CD4-positive, CD25-positive, alpha-beta regulatory T cell (primary cell): ENCODE data around the gene CAMK2N1. TPM values are rescaled to one million over a fixed set of nuclear protein-coding genes. Genes with fewer than 3 reads are reported as not detected.

ENCODE experiments used
- ATAC-seq, 2 donors: fragments of 150-1000 bp; cut with Tn5 transposase; one replicate each; pipeline ENCODE4 v1.10.0; 2021; ENCODE audit warnings: low read depth in 2 of 2, moderate number of reproducible peaks in 2 of 2, moderate library complexity in 1 of 2
- DNase-seq, 3 donors: peaks; one replicate each; pipeline versions ENCODE4 v3.0.0 to v3.0.0-alpha.2; 2012 to 2022; ENCODE audit warnings: mixed read lengths in 1 of 3
- H3K27ac ChIP-seq: one replicate; pipeline ENCODE4 v1.7.0; 2013; ENCODE audit warnings: mild to moderate bottlenecking, low read length; ENCODE audit not compliant: insufficient read depth, poor library complexity, severe bottlenecking
- H3K27me3 ChIP-seq: one replicate; pipeline ENCODE4 v1.7.0; 2013; ENCODE audit warnings: low read length; ENCODE audit not compliant: control insufficient read depth, insufficient read depth
- H3K36me3 ChIP-seq: one replicate; pipeline ENCODE4 v1.7.0; 2013; ENCODE audit warnings: mild to moderate bottlenecking, low read length, moderate library complexity; ENCODE audit not compliant: control insufficient read depth, insufficient read depth
- H3K4me1 ChIP-seq: 2 replicates; pipeline ENCODE4 v1.7.0; 2013; ENCODE audit warnings: mild to moderate bottlenecking, low read length; ENCODE audit not compliant: insufficient read depth, control insufficient read depth, poor library complexity, severe bottlenecking
- H3K4me3 ChIP-seq: one replicate; pipeline ENCODE4 v1.7.0; 2013; ENCODE audit warnings: low read depth, mild to moderate bottlenecking, low read length, moderate library complexity
- H3K9me3 ChIP-seq, 2 experiments: 1 replicate in 1 of 2; 2 replicates in 1 of 2; pipeline ENCODE4 v1.7.0; 2013; ENCODE audit warnings: low read length in 2 of 2, mild to moderate bottlenecking in 1 of 2, moderate library complexity in 1 of 2; ENCODE audit not compliant: control insufficient read depth in 2 of 2
- H3K27ac Mint-ChIP-seq, 3 donors: one replicate each; pipeline ENCODE4 v1.8.0; 2020 to 2022; ENCODE audit warnings: mild to moderate bottlenecking in 3 of 3, mixed read lengths in 3 of 3, moderate library complexity in 2 of 3
- H3K27me3 Mint-ChIP-seq: one replicate; pipeline ENCODE4 v1.8.0; 2022; ENCODE audit warnings: mild to moderate bottlenecking, mixed read lengths
- H3K36me3 Mint-ChIP-seq: one replicate; pipeline ENCODE4 v1.8.0; 2020; ENCODE audit warnings: mixed read lengths
- H3K4me1 Mint-ChIP-seq, 4 donors: one replicate each; pipeline ENCODE4 v1.8.0; 2020 to 2022; ENCODE audit warnings: mixed read lengths in 4 of 4, mild to moderate bottlenecking in 1 of 4
- H3K4me3 Mint-ChIP-seq, 4 donors: one replicate each; pipeline ENCODE4 v1.8.0; 2020 to 2022; ENCODE audit warnings: mild to moderate bottlenecking in 4 of 4, mixed read lengths in 4 of 4, moderate library complexity in 3 of 4
- H3K9me3 Mint-ChIP-seq, 7 donors: one replicate each; pipeline ENCODE4 v1.8.0; 2020 to 2022; ENCODE audit warnings: mixed read lengths in 7 of 7, mild to moderate bottlenecking in 3 of 7, moderate library complexity in 2 of 7
- polyA plus RNA-seq, 4 donors: library from polyadenylated mRNA; unstranded; fragments of 300-500 nt; fragmentation: Illumina TruSeq; gene quantifications; one replicate each; pipeline ENCODE4 v1.2.3, GENCODE V29; 2021
- total RNA-seq: library from RNA; stranded (reverse); gene quantifications from one replicate; pipeline ENCODE4 v1.2.3, GENCODE V29; 2022

Gene CAMK2N1
- total and polyA plus RNA-seq, 5 donors from 2014 or later, result 0.24 to 1.7 (median 0.29) TPM

GRCh38 chr1:20465187-20465586 is 20.8 kb downstream of the CAMK2N1 start:
- Mint-ChIP-seq H3K27me3 (peaks cover 21% of the 10 kb centered on the region), H3K9me3 (peaks cover 0 to 3% (median 0%) of the 10 kb centered on the region in 7 donors), H3K36me3 (no peaks in the 10 kb centered on the region), H3K4me3 (no peak overlapping the region), H3K4me1 (peaks cover 0 to 3% (median 0%) of the 10 kb centered on the region in 4 donors), H3K27ac (no peak overlapping the region)
- Histone ChIP-seq H3K4me1 (no peaks in the 10 kb centered on the region), H3K9me3 (peaks cover 0 to 2% of the 10 kb centered on the region in 2 experiments), H3K27ac (no peak overlapping the region), H3K27me3 (peaks cover 3% of the 10 kb centered on the region), H3K36me3 (no peaks in the 10 kb centered on the region), H3K4me3 (no peak overlapping the region)
- ATAC-seq (no peak), DNase-seq (no peak)

GRCh38 chr1:20463502-20463901 is 22.5 kb downstream of the CAMK2N1 start:
- H3K27me3 Mint-ChIP-seq, result peaks cover 19% of the 10 kb centered on the region
- Histone ChIP-seq H3K9me3 (peaks cover 0 to 2% of the 10 kb centered on the region in 2 experiments), H3K27ac (no peak overlapping the region), H3K4me3 (no peak overlapping the region), H3K27me3 (peaks cover 7% of the 10 kb centered on the region), H3K36me3 (no peaks in the 10 kb centered on the region), H3K4me1 (no peaks in the 10 kb centered on the region)
- DNase-seq (no peak), ATAC-seq (no peak)
- H3K4me3 Mint-ChIP-seq, result no peak overlapping the region
- no peak overlapping the region for H3K27ac Mint-ChIP-seq
- peaks cover 0 to 5% (median 0%) of the 10 kb centered on the region in 7 donors for H3K9me3 Mint-ChIP-seq
- H3K4me1 Mint-ChIP-seq, result peaks cover 0 to 3% (median 0%) of the 10 kb centered on the region in 4 donors
- no peaks in the 10 kb centered on the region for H3K36me3 Mint-ChIP-seq

GRCh38 chr1:20462397-20462796 is 23.6 kb downstream of the CAMK2N1 start:
- no peak overlapping the region for H3K4me3 Mint-ChIP-seq
- no peak overlapping the region for H3K27ac Mint-ChIP-seq
- H3K36me3 ChIP-seq, result no peaks in the 10 kb centered on the region
- no peaks in the 10 kb centered on the region for H3K36me3 Mint-ChIP-seq
- ATAC-seq (no peak), DNase-seq (no peak)
- no peak overlapping the region for H3K4me3 ChIP-seq
- peaks cover 0 to 3% (median 0%) of the 10 kb centered on the region in 4 donors for H3K4me1 Mint-ChIP-seq
- H3K9me3 ChIP-seq, result peaks cover 0 to 2% of the 10 kb centered on the region in 2 experiments
- H3K27me3 Mint-ChIP-seq, result peaks cover 24% of the 10 kb centered on the region
- peaks cover 7% of the 10 kb centered on the region for H3K27me3 ChIP-seq
- H3K9me3 Mint-ChIP-seq, result peaks cover 0 to 5% (median 0%) of the 10 kb centered on the region in 7 donors
- no peak overlapping the region for H3K27ac ChIP-seq
- no peaks in the 10 kb centered on the region for H3K4me1 ChIP-seq

GRCh38 chr1:20458717-20459116 is 27.3 kb downstream of the CAMK2N1 start:
- DNase-seq (no peak), ATAC-seq (no peak)
- no peak overlapping the region for H3K27ac ChIP-seq
- peaks cover 0 to 2% of the 10 kb centered on the region in 2 experiments for H3K9me3 ChIP-seq
- H3K27ac Mint-ChIP-seq, result no peak overlapping the region
- no peak overlapping the region for H3K4me3 ChIP-seq
- H3K27me3 Mint-ChIP-seq, result peaks cover 16% of the 10 kb centered on the region
- H3K27me3 ChIP-seq, result peaks cover 8% of the 10 kb centered on the region
- H3K36me3 Mint-ChIP-seq, result no peaks in the 10 kb centered on the region
- peaks cover 0 to 5% (median 0%) of the 10 kb centered on the region in 7 donors for H3K9me3 Mint-ChIP-seq
- H3K4me1 ChIP-seq, result no peaks in the 10 kb centered on the region
- no peaks in the 10 kb centered on the region for H3K36me3 ChIP-seq
- no peaks in the 10 kb centered on the region for H3K4me1 Mint-ChIP-seq
- H3K4me3 Mint-ChIP-seq, result no peak overlapping the region

- Histone ChIP-seq H3K4me1 (no peaks in the 10 kb centered on the region), H3K36me3 (no peaks in the 10 kb centered on the region), H3K27ac (no peak overlapping the region), H3K4me3 (no peak overlapping the region), H3K9me3 (no peaks in the 10 kb centered on the region), H3K27me3 (peaks cover 8% of the 10 kb centered on the region)
- Mint-ChIP-seq H3K27ac (no peak overlapping the region), H3K36me3 (no peaks in the 10 kb centered on the region), H3K9me3 (peaks cover 0 to 3% (median 0%) of the 10 kb centered on the region in 7 donors), H3K4me3 (no peak overlapping the region), H3K27me3 (peaks cover 11% of the 10 kb centered on the region), H3K4me1 (no peaks in the 10 kb centered on the region)
- no peak for DNase-seq
- ATAC-seq, result no peak
Observed at GRCh38 chr1:20454004-20454403, 32.0 kb downstream of the CAMK2N1 start.

GRCh38 chr1:20449735-20450311 is 36.2 kb downstream of the CAMK2N1 start:
- Mint-ChIP-seq H3K4me3 (no peak overlapping the region), H3K36me3 (no peaks in the 10 kb centered on the region), H3K27ac (no peak overlapping the region), H3K9me3 (peaks cover 0 to 2% (median 0%) of the 10 kb centered on the region in 7 donors), H3K27me3 (no peaks in the 10 kb centered on the region), H3K4me1 (no peaks in the 10 kb centered on the region)
- H3K4me3 ChIP-seq, result no peak overlapping the region
- ATAC-seq (no peak), DNase-seq (no peak)
- no peak overlapping the region for H3K27ac ChIP-seq
- no peaks in the 10 kb centered on the region for H3K9me3 ChIP-seq
- H3K36me3 ChIP-seq, result no peaks in the 10 kb centered on the region
- no peaks in the 10 kb centered on the region for H3K4me1 ChIP-seq
- peaks cover 8% of the 10 kb centered on the region for H3K27me3 ChIP-seq

GRCh38 chr1:20448671-20449071 is 37.3 kb downstream of the CAMK2N1 start:
- peaks cover 7% of the 10 kb centered on the region for H3K27me3 ChIP-seq
- no peak overlapping the region for H3K4me3 Mint-ChIP-seq
- DNase-seq, result no peak
- no peak overlapping the region for H3K27ac Mint-ChIP-seq
- no peaks in the 10 kb centered on the region for H3K9me3 ChIP-seq
- no peak for ATAC-seq
- H3K36me3 Mint-ChIP-seq, result no peaks in the 10 kb centered on the region
- no peak overlapping the region for H3K27ac ChIP-seq
- H3K27me3 Mint-ChIP-seq, result no peaks in the 10 kb centered on the region
- no peaks in the 10 kb centered on the region for H3K36me3 ChIP-seq
- no peak overlapping the region for H3K4me3 ChIP-seq
- no peaks in the 10 kb centered on the region for H3K4me1 ChIP-seq
- H3K9me3 Mint-ChIP-seq, result peaks cover 0 to 2% (median 0%) of the 10 kb centered on the region in 7 donors
- no peaks in the 10 kb centered on the region for H3K4me1 Mint-ChIP-seq

DNA sequence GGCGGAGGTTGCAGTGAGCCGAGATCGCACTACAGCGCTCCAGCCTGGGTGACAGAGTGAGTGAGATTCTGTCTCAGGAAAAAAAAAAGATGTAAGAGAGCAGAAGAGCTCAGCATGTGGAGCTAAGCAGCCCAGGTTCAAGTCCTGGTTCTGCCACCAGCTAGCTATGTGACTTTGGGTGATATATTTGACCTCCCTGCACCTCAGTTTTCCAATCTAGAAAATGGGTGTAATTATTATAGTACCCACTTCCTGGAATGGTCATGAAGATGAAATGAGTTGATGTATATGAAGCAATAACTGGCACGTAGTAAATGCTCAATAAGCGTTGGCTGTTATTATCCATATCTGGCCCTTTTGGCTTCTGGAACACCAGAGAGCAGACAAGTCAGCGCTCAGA is 38.2 kb downstream of the CAMK2N1 start:
- Mint-ChIP-seq H3K27ac (peak overlapping the region in 1 of 3 donors; percentile 80), H3K27me3 (no peaks in the 10 kb centered on the region), H3K9me3 (peaks cover 0 to 2% (median 0%) of the 10 kb centered on the region in 7 donors), H3K36me3 (no peaks in the 10 kb centered on the region), H3K4me3 (no peak overlapping the region), H3K4me1 (no peaks in the 10 kb centered on the region)
- DNase-seq, result no peak
- no peaks in the 10 kb centered on the region for H3K4me1 ChIP-seq
- H3K36me3 ChIP-seq, result no peaks in the 10 kb centered on the region
- no peak overlapping the region for H3K4me3 ChIP-seq
- no peak for ATAC-seq
- H3K27ac ChIP-seq, result no peak overlapping the region
- peaks cover 6% of the 10 kb centered on the region for H3K27me3 ChIP-seq
- H3K9me3 ChIP-seq, result no peaks in the 10 kb centered on the region
